NCI-H226 (cell line): Measurements from ENCODE around the gene FAIM2.

Experiments used
- DNase-seq: peaks from one replicate; pipeline ENCODE4 v3.0.0-alpha.2; 2015

The FAIM2 gene

DNA sequence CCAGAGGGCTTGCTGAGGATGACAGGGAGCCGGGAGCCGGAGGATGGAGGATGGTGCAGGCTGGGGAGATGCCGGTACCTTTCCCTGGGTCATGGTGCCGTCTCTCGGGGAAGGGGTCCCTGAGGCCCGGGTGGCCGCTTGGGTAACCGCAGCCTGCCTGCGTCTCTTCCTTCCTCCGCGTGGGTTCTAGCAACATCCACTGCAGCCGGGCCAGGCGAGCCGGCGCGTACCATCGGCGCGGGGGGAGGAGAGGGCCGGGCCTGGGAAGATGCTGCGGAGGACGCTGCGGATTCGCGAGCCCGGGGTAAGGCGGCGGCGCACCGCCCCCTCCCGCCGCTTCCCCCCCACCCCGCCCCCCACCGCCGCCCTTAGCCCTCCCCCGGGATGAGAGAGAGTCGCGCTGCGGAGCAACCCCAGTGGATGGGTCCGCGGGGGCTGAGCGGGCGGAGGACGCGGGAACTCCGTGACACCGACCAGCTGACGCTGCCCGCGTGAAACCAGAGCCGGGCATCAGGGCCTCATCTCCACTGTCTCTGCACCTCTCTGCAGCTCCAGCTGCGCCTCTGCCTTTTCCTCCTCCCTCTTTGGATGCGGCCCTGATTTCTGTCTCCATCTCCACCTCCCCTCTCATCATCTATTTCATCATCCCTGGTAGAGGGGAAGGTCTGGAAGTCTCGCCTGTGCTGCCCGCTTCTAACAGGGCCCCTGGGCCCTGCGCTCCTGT lies at the start of gene FAIM2:
Gene FAIM2, minus strand, starts transcription at position 201 of the 724 bp plus-strand sequence. Its CDS starts 108 bp downstream, at position 93.
- DNase-seq = no peak

DNA sequence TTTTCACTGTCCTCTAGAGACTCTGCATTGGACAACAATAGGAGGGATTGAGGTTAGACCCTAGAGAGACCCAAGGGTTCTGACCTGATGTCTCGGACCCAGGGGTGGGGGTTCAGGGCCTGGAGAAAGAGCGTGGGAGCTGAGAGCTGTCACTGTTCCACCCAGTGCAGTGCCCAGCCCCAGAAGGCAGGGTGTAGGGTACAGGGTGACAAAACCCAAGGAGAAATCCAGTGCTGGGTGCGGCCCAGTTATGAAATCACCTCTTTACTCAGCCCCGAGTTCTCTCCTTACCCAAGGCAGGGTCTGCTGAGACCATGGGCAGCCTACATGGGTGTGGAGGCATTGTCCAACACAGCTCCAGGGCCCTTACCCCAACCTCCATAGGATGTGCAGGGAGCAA lies 49.5 kb upstream of the FAIM2 start:
- no peak for DNase-seq

DNA sequence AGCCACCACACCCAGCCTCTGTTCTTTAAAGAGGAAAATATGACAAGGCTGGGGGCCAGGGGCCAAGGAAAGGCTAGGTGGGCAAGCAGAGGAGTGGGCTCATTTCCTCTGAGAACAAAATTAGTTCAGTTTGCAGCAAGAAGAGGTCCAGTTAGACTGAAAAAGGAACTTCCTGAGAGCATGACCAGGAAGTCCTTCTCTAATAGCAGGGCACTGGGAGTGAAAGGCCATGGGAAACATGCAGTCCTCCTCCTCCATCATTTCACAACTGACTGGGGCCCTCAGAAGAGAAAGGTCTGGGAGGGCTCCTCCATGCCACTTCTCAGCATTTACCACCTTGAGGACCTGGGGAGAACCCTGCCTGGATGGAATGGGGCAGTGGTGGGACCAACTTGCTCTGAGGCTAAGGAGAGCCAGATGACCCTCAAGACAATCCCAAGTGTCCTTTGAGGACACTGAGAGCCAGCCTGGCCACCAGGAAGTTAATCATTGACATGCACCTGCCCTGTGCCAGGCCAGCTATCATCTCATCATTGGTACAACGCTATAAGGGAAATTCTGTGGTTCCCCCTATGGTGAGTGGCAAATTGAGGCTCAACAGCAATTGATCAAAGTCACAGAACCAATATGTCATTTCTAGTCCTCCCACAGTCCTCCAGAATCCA lies 48.8 kb upstream of the FAIM2 start:
- DNase-seq = no peak

DNA sequence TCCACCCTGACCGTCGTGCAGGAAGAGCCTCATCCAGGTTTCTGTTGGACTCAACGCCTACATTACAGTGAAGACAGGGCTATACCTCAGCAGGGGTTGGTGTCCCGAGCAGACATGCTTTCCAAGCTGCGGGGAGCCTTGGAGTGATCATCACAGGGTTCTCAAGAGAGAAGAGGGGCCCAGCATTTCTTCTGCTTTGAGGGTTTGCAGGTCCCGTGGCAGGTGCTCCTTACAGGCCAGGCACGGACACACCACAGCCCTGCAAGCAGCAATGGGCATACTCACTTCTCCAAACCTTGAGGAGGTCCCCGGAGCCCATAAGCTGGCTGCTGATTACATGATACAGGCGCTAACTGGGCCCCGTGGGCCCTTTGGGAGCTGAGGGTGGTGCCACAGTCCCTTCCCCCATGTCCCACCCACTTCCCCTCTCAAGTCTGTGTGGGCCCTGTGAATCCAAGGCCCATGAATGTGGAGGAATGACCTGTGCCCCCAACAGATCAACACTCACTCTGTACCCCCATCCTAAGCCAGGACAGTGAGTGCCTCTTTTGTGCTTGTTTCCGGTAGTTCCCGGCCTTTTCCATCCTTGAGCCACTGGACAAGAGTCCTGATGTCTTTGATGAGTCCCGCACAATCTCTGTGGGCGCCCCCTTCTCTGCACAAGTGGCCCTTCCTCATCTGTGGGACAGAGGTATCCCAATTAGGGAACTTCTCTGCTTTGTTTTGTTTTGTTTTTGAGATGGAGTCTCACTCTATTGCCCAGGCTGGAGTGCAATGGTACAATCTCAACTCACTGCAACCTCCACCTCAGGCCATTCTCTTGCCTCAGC lies 47.9 kb upstream of the FAIM2 start:
- DNase-seq = no peak

DNA sequence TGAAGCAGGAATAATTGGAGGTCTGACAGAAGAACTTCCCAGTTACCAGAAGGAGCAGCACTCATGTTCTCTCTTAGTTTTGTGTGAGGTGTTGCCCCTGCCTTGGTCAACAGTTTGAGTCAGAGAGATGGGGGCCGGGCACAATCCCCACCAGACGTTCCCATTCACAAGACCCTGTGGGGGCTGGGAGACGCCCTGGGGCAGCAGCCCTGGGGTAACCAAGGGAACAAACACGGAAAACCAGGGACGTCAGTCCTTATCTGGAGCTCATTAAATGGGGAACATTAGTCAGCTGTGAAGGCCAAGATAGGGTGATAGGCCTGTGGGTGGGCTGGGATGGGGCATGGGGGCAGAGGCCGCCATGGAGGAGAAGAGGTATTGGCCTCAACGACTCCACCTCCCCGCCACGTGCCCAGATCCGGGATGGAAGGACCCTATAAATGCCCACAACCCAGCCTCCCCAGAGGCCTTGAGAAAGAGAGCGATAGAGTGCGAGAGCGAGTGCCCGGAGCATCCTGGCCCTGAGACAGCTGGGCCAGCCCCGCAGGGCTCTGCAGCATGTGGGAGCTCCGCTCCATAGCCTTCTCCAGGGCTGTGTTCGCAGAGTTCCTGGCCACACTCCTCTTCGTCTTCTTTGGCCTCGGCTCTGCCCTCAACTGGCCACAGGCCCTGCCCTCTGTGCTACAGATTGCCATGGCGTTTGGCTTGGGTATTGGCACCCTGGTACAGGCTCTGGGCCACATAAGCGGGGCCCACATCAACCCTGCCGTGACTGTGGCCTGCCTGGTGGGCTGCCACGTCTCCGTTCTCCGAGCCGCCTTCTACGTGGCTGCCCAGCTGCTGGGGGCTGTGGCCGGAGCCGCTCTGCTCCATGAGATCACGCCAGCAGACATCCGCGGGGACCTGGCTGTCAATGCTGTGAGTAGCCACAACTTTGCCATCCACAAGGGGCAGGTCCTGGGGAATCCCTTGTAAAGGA lies 46.9 kb upstream of the FAIM2 start, which contains the start of gene AQP2:
Gene AQP2, plus strand, starts transcription at position 465 of the 979 bp plus-strand sequence. Its CDS starts 94 bp downstream, at position 559.
- DNase-seq = no peak

DNA sequence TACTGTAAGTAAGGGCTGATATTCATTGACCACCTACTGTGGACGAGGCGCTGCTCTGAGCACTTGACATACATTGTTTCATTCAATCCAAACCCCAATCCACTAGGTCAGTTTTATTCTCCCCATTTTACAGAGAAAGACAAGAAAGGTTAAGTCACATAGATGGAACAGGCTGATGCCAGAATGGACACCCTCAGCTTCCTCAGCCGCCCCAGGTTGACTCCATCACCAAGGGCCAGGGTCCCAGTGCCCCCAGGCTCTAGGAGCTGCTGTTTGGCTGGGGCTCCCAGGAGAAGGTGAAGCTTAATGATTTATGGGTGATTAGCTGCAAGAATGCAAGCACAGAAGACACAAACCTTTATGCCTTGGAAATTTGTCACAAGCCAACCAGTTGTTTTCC lies 46.2 kb upstream of the FAIM2 start:
- no peak for DNase-seq

DNA sequence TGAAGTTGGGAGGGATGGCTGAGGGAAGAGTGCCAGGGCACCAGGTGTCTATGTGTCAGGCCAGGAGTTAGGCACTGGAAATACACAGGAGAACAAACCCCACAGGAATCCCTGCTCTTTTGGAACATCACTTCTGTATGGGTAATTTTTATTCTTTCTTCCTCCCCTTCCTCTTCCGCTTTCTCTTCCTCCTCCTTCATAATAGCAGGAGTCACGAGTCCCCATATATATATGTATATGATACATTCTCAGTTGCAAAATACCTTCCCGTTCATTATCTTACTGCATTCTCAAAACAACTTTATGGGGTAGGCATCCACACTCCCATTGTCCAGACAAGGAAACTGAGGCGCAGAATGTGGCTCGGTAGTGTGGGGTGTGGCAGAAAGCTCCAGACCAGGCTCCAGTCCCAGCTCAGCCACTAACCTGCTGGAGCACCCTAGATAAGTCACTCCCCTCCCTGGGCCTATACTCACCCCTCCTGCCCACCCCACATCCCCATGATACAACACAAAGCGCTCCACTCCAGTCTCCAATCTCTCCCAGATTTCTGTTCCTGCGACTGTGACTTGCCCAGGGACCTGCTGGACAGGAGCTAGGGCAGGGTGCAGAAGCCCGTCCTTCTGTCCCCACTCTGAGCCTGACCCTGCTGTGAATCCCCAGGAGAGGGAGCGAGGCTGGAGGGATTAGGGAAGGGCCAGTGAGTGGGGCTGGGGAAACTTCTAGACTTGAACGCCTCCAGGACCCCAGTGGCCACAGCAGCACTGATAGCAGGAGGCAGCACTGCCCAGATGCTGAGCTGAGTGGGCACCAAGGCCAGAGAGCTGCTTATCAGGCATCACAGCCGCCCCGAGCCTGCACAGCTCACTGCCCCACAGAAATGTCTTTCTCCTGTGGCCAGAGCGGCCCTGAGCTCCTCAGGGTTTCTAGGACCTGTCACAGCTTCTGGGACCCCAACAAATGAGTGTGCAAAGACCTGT lies 45.5 kb upstream of the FAIM2 start:
- DNase-seq = no peak

DNA sequence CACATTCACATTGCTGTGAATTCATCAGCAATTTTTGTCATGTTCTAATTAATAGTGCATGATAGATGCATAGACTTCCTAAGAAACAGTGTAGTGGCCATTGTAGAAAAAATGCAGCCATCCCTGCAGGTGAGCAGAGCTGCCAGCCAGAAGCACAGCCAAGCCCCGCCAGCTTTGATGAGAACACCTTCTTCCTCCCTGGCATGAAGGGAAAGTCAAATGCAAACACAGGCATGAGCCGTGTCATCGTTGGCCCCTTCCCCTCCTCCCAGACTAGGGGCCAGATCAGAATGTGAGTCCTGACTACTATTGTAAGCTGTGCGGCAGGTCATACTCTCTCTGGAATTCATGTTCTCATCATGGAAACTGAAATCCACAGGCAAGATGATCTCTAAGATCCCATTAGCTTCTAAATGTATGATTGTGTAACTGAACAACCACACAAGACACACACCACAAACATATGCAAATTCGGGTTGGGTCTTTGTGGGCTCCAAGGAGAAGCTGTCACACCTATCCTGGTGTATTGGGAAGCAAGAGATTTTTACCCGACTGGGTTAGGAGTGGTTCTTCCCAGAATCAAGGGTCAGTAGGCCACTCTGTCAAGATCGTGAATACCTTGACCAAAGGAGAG lies 44.0 kb upstream of the FAIM2 start:
- no peak for DNase-seq

DNA sequence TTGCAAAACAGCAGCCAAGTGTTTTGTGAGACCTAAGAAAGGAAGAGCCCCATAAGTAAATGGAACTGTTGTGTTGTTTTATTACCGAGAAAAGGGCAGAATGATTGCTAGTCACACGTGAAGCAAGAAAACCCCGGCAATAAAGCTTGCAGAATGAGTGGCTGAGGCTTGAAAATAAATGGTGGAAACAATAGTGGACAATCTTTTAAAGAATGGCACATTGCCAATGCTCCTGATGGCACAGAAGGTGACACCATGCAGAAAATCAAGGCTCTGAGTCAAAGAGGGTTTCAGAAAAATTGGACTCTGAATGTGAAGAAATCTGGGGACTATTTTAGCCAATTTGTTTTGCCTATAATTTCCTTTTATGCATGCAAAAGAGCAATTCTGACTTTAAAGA lies 42.8 kb upstream of the FAIM2 start:
- DNase-seq = no peak

DNA sequence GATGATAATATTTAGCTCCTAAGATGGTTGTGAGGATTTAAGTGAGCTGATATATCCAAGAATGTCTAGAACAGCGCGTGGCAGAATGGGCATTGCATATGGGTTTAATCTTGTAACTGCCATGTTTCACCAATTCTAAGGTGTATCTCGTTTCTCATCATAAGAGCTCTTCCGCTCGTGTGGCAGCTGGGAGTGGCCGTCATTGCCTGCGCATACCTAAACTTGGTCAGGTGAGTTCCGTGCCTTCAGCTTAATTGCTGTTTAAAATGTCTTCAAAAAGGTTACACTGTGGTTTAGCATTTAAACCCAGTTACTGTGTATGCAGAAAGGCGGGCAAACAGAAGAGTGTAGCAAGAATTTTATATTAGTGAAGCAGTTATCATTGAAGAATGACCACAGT lies 42.4 kb upstream of the FAIM2 start:
- no peak for DNase-seq

DNA sequence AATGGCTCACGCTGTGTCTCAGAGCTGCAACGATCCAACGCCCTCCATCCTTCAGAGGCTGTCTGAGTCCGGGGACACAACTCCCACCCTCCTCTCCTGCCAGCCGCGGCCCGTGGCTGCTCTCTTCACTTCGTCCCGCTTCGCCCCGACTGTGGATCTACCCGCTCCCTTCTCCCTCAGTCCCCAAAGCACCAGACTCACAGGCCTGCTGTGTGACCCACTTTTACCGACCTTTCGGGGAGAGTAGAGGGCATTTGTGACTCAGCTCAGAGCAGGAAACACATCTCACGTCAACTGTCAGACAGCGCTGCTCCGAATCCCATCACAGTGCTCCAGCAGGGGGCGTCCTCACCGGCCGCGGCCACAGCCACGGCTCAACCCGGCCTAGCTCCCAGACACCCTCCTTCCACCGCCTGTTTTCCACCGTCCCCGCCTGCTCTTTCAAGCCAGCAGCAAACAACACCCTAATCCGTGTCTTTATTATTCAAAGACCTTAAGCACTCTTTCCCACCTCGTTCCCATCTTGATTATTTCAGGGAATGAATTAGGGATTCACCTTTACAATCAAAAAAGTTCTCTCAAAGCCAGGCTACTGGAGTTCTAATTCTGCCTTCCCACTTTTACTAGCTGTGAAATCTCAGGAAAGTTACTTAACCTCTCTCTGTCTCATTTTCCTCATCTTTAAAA lies 41.8 kb upstream of the FAIM2 start:
- DNase-seq = peak; percentile 68

DNA sequence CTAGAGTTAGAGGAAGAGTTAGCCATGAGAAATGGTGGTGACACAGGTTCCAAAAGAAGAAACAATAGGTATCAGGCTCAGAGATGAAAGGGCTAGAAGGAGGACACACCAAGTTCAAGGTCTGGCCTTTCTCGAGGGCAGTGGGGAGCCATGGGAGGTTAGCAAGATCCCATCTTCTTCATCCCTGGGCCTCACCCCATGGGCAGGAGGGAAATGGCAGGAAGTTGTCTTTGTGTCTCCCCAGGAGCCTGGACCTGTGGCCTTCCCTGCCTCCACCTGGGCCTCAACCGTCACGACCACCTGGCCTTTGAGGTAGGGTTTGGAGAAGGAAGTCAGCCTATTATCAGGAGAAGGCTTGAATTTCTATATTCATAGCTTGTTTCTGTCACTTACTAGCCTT lies 41.0 kb upstream of the FAIM2 start:
- DNase-seq = no peak

DNA sequence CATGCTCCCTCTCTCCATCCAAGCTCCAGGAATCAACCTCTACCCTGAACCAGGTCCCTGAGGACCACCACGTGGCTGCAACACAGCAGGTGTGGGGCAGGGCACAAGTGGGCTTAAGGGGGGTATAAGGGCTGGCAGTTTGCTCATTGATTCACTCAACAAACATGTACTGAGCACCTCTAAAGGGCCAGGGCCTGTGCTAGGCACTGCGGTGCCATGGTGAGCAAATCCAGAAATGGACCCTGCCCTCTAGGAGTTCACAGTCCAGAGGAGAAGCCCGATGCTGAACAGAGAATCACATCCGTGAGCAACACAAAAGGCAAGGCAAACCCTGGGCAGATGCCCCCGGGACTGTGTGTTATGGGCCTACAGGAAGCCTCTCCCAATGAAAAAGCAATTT lies 40.3 kb upstream of the FAIM2 start:
- DNase-seq = no peak

DNA sequence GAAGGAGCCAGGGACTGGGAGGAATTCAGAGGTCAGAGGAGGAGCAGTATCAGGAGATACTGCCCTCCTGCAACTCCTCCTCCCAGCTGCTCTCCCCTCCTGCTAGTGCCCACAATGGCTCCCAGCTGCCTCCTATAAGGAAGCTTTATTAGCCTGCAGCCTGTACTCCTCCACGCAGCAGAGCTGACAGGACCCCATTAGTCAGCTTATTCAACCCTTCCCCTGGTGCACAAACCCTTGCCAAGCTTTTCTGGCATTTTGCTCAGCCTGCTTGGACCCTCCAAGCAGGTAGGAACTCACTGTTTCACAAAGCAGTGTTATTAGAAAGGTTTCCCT lies 39.9 kb upstream of the FAIM2 start:
- no peak for DNase-seq

DNA sequence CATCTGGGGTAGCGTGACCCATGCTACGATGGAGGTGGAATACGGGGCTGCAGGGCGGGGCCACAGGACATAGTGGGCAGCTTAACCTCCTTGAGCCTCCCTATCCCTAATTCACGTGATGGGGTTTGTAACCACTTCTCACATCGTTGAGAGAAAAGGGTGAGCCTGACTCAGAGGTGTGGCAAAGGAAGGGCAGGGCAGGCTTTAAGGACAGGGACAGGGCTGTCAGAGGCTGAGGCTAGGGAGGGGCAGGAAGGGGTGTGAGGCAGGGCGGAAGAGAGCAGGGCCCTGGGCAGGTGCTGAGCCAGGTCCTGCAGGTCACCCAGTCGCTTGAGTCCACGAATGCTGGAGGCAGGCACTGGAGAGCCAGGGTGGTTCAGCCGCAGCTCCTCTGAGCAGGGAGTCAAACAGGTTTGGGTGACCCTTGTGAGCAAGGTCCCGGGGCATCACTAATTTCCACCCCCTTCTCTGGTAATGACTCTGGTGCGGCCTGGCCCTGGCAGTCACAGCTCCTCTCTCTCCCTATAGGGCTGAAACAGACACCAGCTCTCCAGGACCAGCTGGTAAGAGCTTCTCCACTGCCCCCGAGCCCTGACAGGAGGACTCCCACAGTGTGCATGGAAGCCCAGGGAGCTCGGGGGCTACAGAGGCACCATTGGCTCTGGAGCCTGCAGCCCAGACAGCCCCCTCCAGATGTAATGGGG lies 39.4 kb upstream of the FAIM2 start:
- no peak for DNase-seq

DNA sequence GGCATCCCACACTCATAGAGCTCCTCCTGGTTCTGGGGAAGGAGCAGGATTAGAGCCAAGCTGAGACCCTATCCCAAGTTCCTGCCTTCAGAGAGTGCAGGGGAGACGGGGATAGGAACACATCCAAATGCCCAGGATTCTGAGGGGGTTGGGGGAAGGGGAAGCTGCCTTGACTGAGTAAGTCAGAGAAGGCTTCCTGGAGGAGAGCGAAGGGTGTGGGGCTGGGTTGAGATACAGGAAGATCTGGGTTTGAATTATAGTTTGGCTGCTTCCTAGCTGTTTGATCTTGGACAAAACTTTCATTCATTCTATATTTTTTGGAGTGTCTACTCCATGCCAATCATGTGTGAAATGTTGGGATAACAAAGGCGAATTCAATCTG lies 38.8 kb upstream of the FAIM2 start:
- no peak for DNase-seq

DNA sequence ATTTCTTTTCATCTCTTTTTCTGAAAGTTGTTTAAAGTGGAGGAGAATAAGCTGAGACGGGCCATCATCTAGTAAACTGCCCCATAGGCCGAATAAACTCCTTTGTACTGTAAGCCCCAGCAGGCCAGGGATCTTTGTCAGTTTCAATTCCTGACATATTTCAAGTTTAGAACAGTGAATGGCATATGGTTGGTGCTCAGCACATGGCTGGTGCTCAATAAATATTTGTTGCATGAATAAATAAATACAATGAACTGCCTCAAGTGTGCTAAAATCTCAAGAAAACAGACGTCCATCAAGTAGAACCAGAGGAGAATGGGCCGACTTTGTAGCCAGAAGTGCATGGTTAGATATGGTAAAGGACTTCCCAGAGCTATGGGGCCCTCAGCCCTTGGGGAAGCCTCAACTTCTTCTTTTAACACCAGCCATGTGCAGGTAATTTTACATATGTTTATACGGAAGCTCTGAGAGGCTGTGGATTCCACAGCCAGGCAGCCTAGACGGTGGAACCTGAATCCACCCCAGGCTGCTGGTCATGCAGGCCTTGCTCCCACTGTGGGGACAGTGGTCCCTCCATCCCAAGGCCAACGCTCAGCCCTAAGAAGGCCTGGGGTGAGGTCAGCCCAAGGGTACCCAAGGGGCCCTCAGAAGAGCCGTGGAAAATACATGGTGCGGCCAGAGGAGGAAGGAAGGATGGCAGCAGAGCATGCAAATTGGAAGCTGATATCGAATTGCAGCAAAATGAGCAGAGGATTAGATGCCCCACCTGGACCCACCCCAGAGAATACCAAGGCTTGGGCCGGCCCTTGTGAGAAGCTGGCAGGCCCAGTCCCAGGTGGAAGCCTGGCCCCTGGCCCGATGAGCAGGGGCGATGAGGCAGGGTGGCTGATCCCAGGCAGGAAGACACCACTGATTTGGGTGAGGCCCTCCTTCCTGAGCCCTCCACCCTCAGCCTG lies 38.1 kb upstream of the FAIM2 start:
- DNase-seq = no peak

DNA sequence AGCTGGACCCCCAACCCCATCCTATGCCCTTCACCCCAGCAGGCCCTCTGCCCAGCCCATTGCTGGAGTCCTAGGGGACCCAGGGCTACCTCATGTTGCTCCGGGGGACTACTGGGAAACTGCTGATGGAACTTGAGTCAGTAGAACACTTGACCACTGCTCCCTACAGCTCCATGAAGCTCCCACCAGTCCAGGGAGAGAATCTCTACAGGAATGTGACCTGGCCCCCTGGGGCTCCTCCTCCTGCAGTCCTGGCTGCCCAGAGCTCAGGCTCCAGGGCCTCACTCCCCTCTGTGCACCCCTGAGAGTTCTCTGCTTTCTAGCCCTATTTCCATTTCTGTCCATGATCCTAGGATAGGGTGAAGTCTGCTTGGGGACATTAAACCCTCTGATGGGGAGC lies 36.0 kb upstream of the FAIM2 start:
- no peak for DNase-seq
